G401.6 (cell line): ENCODE measurements around the gene GRIA4.

Source experiments
- FAIRE-seq: peaks from 2 replicates; lab custom pipeline; 2012; peaks lifted over from hg19 to GRCh38; lab: Jason Lieb, UNC

The GRIA4 gene

GRCh38 chr11:105609832-105610781, at the start of gene GRIA4:
GRIA4 (plus strand) TSS chr11:105610073; CDS start chr11:105610998, 925 bp downstream.
- FAIRE-seq, result no peak

DNA sequence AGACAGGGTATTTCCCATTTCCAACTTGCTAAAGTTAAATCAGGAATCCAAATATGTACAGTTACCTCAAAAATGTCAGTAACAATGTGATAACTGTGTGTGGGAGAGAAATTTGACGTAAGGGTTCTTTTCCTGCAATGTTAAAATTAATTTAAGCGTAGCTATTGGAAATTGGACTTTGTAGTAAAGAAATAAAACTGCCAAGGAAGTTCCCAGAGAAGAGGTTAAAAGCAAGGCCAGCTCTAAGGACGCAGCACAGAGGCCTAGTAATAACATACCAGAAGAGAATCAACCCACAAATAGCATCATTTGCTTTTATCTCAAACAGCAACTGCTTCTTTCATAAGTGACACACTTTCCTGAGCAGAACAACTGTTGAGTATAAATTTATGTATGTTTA, 36.8 kb upstream of the GRIA4 start:
- FAIRE-seq, result no peak

GRCh38 chr11:105574974-105575373, 34.9 kb upstream of the GRIA4 start:
- no peak for FAIRE-seq

DNA sequence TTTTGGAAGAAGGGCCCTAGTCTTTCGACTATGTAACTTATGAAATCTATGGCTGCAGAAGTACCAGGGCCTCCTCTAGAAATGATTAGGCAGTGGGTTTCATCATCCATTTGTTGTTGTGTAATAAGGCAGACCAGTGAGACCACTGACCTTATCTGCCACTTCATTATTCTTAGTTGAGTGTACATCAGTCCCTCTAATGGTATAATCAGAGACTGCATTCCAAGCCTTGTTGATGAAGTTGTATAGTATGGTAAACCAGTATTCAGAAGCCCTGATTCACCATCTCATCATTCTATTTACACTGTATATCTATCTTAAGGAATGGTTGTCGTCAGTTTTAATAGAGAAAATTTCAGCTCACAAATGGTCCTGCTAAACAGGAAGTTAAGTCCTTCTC, 32.2 kb upstream of the GRIA4 start:
- no peak for FAIRE-seq

- FAIRE-seq, result no peak
Measured at GRCh38 chr11:105579111-105579510, 30.8 kb upstream of the GRIA4 start.

GRCh38 chr11:105582497-105582896, 27.4 kb upstream of the GRIA4 start:
- no peak for FAIRE-seq

DNA sequence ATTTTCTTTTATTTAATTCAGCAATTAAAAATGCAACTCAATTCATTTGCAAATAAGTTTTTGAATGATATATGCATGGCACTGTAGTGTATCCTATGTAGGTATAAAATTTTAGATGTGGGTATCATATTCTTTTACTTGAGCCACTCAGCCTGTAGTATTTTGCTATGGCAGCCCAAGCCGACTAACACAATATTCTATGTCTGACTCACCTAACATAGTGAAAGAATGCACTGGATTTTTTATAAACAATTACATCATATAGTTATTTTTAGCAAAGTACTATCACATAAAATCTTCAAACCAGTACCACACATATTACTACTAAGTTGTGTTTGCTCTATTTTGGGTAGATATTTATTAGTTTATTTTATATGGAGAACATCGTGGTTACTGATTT, 21.9 kb upstream of the GRIA4 start:
- no peak for FAIRE-seq

GRCh38 chr11:105589346-105589745, 20.5 kb upstream of the GRIA4 start:
- no peak for FAIRE-seq

GRCh38 chr11:105592035-105592434, 17.8 kb upstream of the GRIA4 start:
- no peak for FAIRE-seq

DNA sequence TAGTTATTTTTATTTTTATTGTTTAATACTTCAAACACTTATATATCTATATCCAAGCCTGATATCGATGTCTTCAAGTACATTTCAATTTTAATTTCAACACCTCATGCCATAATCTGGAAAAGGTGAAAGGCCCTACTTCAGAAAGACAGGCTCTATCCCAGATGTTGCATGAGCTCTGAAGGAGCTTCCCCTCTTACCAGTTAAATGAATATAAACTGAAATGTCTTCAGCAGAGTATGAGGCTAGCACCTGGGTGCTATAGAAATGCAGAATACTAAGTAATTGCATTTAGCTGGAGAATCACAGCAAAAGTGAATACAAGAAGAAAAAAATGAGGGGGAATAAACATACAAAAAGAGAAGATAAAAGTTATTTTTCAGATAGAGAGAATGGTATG, 11.5 kb upstream of the GRIA4 start:
- no peak for FAIRE-seq

DNA sequence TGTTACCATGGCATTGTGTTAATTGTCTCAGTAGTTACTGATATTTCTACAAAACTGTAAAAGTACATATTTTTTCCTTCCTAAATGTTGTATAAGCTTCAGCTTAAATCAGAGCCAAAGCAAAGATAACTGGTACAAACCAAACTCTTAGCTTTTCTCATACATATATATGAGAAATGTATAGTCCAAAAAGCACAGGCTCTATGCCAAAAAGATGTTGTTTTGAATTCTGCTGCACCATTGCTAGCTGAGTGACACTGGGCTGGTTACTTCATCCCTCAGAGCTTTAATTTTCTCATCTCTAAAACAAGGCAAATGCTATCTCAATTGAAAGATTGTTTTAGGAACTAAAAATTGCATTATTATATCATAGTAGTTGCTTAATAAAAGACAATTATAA, 6.7 kb upstream of the GRIA4 start:
- no peak for FAIRE-seq

DNA sequence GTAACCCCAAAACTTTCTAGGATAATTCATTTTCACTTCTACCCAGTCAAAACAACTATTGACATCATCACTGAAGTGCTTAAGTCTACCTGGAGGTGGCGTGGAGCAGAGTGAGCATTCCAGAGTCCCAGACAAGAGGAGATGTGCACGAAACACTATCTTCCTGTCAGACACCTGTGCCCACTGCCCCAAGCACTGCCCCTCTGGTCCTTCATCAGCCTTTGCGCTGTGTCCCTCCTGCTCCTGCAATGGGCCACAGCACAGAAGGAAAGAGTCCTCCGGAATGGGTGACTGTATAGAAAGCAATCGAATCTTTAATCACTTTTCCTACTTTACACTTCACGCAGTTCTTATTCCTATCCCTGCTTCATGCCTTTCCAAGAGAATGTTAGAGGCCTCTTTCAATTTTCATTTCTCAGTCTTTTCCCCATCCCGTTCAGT, 512 bp upstream of the GRIA4 start:
- FAIRE-seq, result no peak

DNA sequence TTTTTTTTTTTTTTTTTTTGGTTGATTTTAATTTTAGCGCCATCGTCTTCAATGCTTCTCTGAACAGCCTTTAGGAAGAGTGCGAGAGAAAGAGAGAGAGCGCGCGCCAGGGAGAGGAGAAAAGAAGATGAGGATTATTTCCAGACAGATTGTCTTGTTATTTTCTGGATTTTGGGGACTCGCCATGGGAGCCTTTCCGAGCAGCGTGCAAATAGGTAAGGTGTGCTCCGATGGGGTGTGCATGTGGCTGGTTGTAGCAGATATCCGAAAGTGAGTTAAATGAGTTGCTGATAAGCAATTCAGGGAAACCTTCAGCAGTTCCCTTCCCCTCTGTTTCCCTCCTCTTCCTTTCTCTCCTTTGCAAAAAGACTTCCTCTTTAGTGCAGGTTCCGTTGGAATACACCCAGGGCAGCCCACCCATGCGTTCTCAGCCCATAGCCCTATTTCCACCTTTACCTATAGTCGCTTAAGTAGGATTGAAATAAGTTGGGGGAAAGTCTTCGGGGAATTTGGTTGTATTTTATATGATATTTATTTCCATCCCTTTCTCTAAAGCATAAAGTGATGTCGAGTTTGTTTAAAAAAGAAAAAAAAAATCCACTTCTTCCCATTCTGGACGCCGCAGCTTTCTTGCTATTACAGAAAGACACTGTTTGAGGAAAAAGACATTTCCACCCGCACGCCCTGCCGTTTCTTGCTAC, 1.1 kb downstream of the GRIA4 start:
- no peak for FAIRE-seq

DNA sequence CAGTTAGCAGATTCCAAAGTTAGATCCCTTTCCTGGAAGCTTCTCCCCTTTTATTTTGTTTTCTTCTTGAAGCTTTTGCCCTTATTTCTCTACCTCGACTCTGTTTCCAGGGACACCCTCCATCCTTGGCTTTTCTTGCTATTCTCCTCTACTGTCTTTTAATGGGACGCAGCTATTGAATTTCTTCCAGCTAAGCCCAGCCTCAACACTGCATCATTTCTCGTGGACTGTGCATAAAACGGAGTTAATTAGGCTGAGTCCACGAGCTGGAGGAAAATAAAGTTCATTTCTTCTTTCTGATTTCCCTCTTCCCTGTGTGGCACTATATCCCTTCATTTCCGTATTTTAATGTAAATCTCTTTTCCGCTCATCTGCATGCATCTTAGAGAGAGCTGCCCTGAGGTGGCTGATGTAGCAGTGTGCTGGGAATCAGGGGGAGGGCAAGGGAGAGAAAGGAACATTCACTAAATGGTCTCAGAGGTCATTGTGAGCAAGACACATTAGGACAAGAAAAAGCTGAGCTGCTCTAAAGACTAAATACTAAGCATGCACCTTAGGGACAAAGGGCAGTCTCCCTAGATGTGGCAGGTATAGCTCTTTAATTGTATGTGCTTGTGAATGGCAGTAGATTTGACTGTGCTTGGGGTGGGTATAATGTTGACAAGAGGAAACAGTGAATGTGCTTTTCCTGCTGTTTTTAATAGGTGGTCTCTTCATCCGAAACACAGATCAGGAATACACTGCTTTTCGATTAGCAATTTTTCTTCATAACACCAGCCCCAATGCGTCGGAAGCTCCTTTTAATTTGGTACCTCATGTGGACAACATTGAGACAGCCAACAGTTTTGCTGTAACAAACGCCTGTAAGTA, 1.9 kb downstream of the GRIA4 start:
- FAIRE-seq, result no peak

GRCh38 chr11:105612771-105613170, 2.9 kb downstream of the GRIA4 start:
- FAIRE-seq, result no peak

DNA sequence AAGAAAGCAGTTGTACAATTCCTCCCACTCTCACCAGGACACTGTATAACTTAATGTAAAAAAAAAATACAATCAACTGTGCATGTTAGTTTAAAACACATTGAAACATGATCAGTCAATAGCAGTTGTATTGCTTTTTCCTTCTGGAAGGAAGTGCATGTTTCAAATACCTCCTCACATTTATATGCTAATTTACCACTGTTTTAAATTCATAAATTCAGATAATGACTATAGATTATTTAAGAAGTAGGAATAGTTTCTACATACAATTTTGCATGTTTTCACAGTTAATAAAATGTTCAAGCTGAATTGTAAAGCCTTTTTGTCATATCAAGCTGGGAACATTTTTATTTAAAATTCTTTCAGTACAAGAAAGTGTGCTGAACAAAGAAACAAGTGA, 3.3 kb downstream of the GRIA4 start:
- no peak for FAIRE-seq

GRCh38 chr11:105618343-105618955, 8.6 kb downstream of the GRIA4 start:
- no peak for FAIRE-seq

DNA sequence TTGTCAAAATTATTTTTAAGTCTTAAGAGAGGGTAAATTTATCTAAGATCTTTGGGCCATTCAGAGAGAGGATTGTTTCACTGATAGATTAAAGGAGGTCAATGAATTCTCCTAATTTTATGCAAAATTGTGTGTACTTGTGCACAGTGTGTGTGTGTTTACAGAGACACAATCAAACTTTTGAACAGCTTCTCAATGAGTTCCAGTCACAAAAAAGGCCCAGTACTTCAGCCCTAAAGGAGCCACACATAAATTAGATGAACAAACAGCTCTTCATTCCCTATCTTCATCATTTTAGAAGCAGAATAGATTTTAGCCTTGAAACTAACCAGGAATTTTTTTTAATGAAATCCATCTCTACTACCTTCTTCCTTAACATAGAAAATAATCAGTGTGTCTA, 9.7 kb downstream of the GRIA4 start:
- no peak for FAIRE-seq

DNA sequence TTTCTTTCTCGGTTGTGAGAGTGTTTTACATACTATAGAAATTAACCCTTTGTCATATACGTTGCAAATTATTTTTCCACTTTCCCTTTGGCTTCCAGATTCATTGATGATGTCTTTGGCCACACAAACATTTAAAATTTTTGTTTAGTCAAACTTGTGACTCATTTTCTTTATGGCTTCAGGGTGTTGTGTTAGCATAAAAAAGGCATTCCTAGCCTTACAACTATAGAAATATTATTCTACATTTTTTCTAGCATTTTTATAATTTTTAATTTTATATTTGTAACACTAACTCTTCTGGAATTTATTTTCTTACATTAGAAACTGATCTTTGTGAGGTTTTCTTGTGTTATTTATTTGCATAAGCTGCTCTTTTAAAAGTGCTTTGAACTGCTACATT, 12.1 kb downstream of the GRIA4 start:
- no peak for FAIRE-seq

GRCh38 chr11:105632316-105632715, 22.4 kb downstream of the GRIA4 start:
- no peak for FAIRE-seq

- no peak for FAIRE-seq
Measured at GRCh38 chr11:105635466-105635865, 25.6 kb downstream of the GRIA4 start.

GRCh38 chr11:105636496-105636895, 26.6 kb downstream of the GRIA4 start:
- no peak for FAIRE-seq
